ENCODE data around the gene LRRFIP2.

The LRRFIP2 gene

DNA sequence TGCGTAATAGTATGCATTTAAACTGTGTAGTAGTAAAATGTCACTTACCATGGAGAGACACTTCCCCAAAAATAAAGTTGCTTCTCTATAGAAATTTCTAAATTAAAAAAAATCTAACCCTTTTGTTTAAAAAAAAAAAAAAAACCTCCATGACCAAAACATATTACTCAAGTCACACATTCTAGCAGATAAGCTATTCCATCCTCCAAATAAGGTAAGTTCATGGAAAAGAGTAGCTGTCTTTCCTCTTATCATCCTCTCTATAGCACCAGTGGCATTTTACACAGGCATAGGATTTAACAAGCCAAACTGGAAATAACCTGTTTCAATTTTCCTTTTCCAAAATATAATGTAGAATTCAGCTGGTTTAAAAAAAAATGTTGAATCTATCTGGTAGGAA, 57.4 kb downstream of the LRRFIP2 start:
- no peak for TF ChIP-seq JUND (IDR thresholded peaks at IDR 0.05; ENCODE audit: low read depth)
- DNase-seq (ENCODE audit: low read depth in 1 of 2, low spot score in 1 of 2), result no peak
- in situ Hi-C loops (cut with HindIII; ENCODE audit: low pct_unique_long_range_greater_than_20kb, low sequenced_read_pairs), result no loop called here

DNA sequence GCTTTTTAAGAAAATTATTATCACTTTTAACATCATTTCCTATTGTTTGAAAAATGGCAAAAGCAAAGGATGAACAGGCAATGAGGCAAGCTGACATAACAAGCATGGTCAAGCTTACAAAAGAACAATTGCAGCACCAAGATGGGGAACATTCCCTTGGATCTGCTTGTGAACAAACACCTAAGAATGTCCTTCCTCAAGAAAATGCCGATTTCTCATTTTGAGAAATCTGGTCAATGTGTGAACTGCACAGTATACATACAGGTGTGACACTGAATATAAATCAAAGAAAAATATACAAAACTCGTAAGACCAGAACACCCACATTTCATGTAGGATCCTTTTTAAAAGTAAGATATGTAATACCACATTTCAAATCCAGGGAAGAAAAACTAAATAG, 58.9 kb downstream of the LRRFIP2 start:
- no peak for TF ChIP-seq JUND (IDR thresholded peaks at IDR 0.05; ENCODE audit: low read depth)
- DNase-seq (ENCODE audit: low read depth in 1 of 2, low spot score in 1 of 2), result peak in 1 of 2 experiments; percentile 52
- in situ Hi-C loops (cut with HindIII; ENCODE audit: low pct_unique_long_range_greater_than_20kb, low sequenced_read_pairs), result no loop called here

DNA sequence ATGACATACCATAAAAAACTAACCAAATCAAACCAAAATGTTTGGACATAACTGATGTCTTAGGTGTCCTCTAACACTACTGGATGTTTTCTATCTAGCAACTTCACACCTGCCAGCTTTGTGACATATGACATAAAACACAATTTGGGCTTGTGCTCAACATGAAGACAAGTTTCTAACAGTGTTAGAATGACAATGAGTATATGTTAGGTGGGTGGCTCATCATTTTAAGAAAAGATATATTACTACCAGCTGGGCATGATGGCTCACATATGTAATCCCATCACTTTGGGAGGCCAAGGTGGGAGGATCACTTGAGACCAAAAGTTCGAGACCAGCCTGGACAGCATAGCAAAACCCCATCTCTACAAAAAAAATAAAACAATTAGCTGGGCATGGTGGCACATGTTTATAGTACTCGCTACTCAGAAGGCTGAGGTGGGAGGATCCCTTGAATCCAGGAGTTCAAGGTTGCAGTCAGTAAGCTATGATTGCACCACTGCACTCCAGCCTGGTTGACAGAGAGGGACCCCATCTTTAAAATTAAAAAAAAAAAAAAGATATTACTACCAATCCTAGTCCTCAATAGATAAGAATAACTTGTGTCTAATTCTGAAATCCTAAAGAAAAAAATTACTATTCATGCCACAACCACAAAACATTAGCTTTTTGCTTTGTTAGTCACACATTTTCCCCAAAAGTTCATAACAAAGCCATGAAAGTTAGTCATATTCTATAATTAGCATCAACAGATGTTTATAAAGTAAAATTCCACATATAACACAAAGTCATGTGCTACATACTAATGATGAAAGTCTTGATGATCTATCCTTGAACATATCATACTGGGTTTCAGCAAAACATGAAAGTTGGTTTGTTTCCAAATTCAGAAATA, 59.9 kb downstream of the LRRFIP2 start:
- no peak for TF ChIP-seq JUND (IDR thresholded peaks at IDR 0.05; ENCODE audit: low read depth)
- in situ Hi-C loops (cut with HindIII; ENCODE audit: low pct_unique_long_range_greater_than_20kb, low sequenced_read_pairs), result no loop called here
- no peak for DNase-seq (ENCODE audit: low read depth in 1 of 2, low spot score in 1 of 2)

DNA sequence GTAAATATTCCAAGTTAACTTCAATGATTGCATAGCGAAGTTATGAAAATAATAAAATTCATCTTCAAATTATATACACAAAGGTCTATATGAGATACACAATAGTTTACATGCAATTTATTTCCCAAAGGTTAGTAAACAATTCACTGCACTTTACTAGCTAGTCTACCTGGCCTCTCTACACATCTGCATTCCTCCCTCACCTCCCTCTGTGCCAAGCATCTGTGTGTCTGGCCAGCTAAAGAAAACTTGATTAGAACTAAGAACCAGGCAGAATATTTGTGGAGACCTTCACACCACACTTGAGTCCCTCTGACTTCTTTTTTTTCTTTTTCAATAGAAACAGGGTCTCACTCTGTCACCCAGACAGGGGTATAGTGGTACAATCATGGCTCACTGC, 61.4 kb downstream of the LRRFIP2 start:
- in situ Hi-C loops (cut with HindIII; ENCODE audit: low pct_unique_long_range_greater_than_20kb, low sequenced_read_pairs), result no loop called here
- TF ChIP-seq JUND (IDR thresholded peaks at IDR 0.05; ENCODE audit: low read depth), result no peak
- no peak for DNase-seq (ENCODE audit: low read depth in 1 of 2, low spot score in 1 of 2)

DNA sequence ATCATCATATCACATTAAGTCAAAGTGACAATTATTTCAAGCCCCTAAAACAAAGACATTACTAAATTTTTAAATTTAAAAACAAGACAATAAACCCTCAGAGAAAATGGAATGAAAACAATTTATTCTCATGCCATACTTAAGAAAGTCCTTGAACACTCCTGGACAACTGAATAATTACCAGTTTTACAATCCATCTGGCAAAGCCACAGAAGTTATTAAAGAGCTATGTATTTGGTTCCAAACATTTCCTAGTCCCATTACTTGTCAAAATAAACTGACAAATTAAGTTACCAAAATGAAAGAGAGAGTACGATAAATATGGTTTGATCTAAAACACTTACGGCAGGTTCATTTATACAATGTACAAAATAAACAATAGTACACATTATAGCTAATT, 63.2 kb downstream of the LRRFIP2 start:
- TF ChIP-seq JUND (IDR thresholded peaks at IDR 0.05; ENCODE audit: low read depth), result no peak
- DNase-seq (ENCODE audit: low read depth in 1 of 2, low spot score in 1 of 2), result no peak
- in situ Hi-C loops (cut with HindIII; ENCODE audit: low pct_unique_long_range_greater_than_20kb, low sequenced_read_pairs), result no loop called here

DNA sequence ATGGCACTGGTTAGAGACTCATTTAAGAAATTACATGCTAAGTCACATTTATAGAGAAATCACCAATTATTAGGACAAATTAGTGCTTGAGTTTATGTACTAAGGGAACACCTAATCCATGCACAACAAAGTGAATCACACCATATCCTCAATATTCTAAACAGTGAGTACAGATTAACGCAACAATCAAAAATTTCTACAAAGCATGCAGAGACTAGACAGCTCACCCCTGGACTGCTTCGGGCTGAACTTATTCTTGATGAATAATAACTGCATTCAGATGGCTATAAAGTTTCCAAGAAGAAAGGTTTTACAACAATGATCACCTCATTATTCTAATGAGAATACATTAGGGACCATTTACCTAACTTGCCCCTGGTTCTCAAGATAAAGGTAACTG, 66.5 kb downstream of the LRRFIP2 start:
- in situ Hi-C loops (cut with HindIII; ENCODE audit: low pct_unique_long_range_greater_than_20kb, low sequenced_read_pairs), result no loop called here
- no peak for DNase-seq (ENCODE audit: low read depth in 1 of 2, low spot score in 1 of 2)
- TF ChIP-seq JUND (IDR thresholded peaks at IDR 0.05; ENCODE audit: low read depth), result no peak

DNA sequence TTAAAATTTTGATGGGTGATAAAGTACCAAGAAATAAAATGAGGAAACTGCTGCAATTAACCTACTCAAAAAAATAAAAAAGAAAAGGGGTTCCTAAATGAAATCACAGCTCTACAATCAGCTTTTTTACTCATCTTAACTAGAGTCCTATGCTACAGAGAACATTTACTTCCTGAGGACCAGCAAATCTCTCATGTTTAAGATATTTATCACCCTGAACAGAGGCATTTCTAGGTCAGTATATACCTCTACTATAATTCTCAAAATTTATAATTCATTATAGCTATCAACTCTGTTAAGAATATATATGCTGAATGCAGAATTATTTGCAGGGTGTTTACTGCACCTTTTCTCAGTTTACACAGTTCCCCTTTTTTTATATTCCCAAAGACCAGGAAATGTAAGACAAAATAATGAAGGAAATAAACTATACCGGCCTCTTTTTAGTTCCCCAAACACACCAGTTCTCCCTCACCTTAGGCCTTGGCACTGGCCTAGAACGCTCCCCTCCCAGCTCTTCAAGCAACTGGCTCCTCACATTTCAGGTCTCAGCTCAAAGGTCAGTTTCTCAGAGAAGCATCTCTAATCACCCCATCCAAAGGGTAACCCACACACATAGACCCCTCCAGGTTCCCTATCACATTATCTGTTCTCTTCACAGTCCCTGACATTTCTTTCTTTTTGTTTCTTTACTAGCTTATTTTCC, 71.1 kb downstream of the LRRFIP2 start:
- TF ChIP-seq JUND (IDR thresholded peaks at IDR 0.05; ENCODE audit: low read depth), result no peak
- in situ Hi-C loops (cut with HindIII; ENCODE audit: low pct_unique_long_range_greater_than_20kb, low sequenced_read_pairs), result no loop called here
- no peak for DNase-seq (ENCODE audit: low read depth in 1 of 2, low spot score in 1 of 2)

DNA sequence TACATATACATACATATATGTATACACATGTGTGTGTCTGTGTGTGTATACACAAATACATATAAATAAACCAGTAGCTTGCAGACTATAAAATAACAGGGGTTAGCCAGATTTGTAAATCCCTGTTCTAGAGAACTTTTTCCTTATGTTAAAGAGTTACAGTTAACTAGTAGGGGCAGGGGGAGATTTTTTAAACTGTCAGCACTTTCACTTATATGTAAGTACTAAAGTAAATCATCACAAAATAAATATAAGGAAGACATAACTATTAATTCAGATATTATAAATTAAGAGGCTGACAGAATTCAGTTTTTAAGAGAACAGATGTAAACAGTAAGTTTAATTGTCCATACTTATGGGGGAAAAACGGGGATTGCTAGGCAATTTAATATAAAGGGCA, 74.0 kb downstream of the LRRFIP2 start:
- in situ Hi-C loops (cut with HindIII; ENCODE audit: low pct_unique_long_range_greater_than_20kb, low sequenced_read_pairs), result no loop called here
- no peak for DNase-seq (ENCODE audit: low read depth in 1 of 2, low spot score in 1 of 2)
- TF ChIP-seq JUND (IDR thresholded peaks at IDR 0.05; ENCODE audit: low read depth), result no peak

DNA sequence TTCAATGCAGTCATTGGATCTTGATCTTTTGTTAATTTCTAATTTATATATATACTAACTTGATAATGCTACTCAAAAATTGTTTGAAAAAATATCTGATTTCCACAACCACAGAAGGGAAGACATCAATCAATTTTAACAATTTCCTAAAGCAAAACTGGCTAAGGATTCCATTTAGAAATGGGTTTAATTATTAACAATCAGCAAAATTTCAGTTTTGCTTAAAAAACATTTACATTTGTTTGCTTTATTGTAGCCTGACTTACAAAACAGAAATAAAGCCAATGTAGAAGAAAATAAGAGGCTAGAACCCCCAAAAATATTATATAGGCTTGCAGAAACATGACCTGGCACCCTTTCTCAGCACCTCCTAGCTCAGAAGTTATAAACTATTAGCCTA, 74.9 kb downstream of the LRRFIP2 start:
- no peak for DNase-seq (ENCODE audit: low read depth in 1 of 2, low spot score in 1 of 2)
- in situ Hi-C loops (cut with HindIII; ENCODE audit: low pct_unique_long_range_greater_than_20kb, low sequenced_read_pairs), result no loop called here
- no peak for TF ChIP-seq JUND (IDR thresholded peaks at IDR 0.05; ENCODE audit: low read depth)

DNA sequence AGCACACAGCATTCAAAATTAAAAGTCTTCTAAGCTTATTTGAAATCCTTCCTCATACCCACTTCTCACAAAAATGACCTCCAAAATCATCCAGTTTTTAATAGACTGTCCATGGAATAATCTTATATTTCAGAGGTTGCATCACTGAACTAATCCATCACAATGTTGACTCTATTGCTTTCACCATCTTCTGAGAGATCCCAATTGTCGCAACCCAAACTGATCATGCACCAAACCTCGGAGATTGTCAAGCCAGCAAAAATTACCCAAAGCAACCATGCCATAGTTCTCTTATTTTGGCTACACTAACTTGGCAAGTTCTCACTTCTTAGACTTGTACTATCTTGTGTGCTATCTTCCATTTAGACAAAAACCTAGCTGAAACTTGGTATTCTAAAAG, 75.5 kb downstream of the LRRFIP2 start:
- in situ Hi-C loops (cut with HindIII; ENCODE audit: low pct_unique_long_range_greater_than_20kb, low sequenced_read_pairs), result no loop called here
- no peak for TF ChIP-seq JUND (IDR thresholded peaks at IDR 0.05; ENCODE audit: low read depth)
- no peak for DNase-seq (ENCODE audit: low read depth in 1 of 2, low spot score in 1 of 2)

DNA sequence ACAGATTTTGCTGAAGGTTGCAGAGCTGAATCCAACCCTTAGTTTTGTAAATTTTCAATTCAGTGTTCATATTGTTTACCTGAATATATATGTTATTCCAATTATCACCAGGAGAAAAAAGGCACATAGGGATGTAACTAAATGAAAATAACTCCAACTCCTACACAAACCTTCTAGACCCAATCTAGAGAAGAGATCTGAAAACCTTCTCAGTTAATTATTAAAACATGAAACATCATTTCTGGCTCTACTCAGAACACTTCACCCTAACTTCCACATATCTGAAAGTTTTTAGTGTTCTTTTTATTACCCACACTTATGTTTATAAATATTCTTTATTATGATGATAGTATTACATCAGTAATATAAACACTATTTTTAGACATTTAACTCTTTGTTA, 76.6 kb downstream of the LRRFIP2 start:
- DNase-seq (ENCODE audit: low read depth in 1 of 2, low spot score in 1 of 2), result no peak
- in situ Hi-C loops (cut with HindIII; ENCODE audit: low pct_unique_long_range_greater_than_20kb, low sequenced_read_pairs), result no loop called here
- no peak for TF ChIP-seq JUND (IDR thresholded peaks at IDR 0.05; ENCODE audit: low read depth)

DNA sequence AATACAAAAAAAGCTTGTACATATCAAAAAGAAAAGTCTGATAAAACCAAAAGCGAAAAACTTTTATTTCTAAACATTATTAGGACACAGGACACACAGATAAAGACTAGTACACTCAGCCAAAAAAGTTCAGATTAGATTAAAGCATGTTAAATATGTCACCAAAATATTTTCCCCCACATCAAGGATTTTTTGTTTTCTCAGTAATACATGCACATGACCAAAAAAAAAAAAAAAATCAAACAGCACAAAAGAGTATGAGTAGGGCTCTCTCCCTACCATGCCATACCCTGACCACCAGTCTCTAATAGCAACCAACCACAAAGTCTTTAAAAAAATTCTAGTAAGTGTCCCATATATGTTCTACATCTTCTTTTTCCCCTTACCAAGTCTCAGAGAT, 77.4 kb downstream of the LRRFIP2 start:
- in situ Hi-C loops (cut with HindIII; ENCODE audit: low pct_unique_long_range_greater_than_20kb, low sequenced_read_pairs), result no loop called here

DNA sequence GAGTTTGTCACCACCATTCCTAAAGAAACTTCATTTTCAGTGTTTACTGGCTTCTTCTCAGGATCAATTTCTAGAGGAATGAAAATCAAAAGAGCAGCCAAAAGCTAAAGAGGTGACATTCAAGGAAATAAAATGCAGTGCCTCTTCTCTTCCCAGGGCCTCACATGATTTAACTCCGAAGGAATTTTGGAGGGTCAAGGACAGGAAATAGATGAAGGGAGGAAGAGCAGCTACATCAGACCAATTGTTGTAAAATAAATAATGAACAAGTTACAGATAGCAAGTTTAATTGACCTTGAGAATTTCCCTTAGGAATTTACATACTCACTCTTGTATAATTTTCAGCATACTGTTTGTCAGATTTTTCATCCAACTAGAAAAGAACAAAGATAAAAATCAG, 78.1 kb downstream of the LRRFIP2 start:
- no peak for TF ChIP-seq JUND (IDR thresholded peaks at IDR 0.05; ENCODE audit: low read depth)
- in situ Hi-C loops (cut with HindIII; ENCODE audit: low pct_unique_long_range_greater_than_20kb, low sequenced_read_pairs), result no loop called here
- no peak for DNase-seq (ENCODE audit: low read depth in 1 of 2, low spot score in 1 of 2)

More for the DNA sequence above, 77.4 kb downstream of the LRRFIP2 start:
- no peak for TF ChIP-seq JUND (IDR thresholded peaks at IDR 0.05; ENCODE audit: low read depth)
- no peak for DNase-seq (ENCODE audit: low read depth in 1 of 2, low spot score in 1 of 2)
